ENCODE measurements around the gene CASP10. TPM values are rescaled to one million over a fixed set of nuclear protein-coding genes. Genes with fewer than 3 reads are reported as not detected.
"Not testable (repeated sequence)": the region's sequence is repeated elsewhere in the genome, so short reads cannot be mapped to it uniquely, and the experiment has no call there.

Gene CASP10
- 1 to 10 TPM; 3.5 to 6.8 TPM for total RNA-seq

- Histone ChIP-seq H3K4me1 (no peaks in the 10 kb centered on the region), H3K27me3 (no peaks in the 10 kb centered on the region), H3K9me3 (no peaks in the 10 kb centered on the region), H3K27ac (peak within 1 kb of the TSS; percentile 59 to 60), H3K36me3 (no peaks in the 10 kb centered on the region), H3K4me3 (peak within 1 kb of the TSS; percentile 38 to 52)
- TF ChIP-seq CTCF (IDR thresholded peaks at IDR 0.05) = peak; percentile 14 to 52
- DNase-seq (ENCODE audit: low spot score) = no peak
These were observed at the start of gene CASP10 for GRCh38 chr2:201182650-201183364. TSS of gene CASP10 (plus strand) at chr2:201183141. CDS start at chr2:201185778, 2,637 bp downstream.

GRCh38 chr2:201135386-201135785, 47.6 kb upstream of the CASP10 start:
- no peaks in the 10 kb centered on the region for H3K9me3 ChIP-seq
- H3K4me1 ChIP-seq = peaks cover 0 to 79% of the 10 kb centered on the region in 2 donors
- no peaks in the 10 kb centered on the region for H3K27me3 ChIP-seq
- H3K36me3 ChIP-seq = peaks cover 84% of the 10 kb centered on the region
- no peak overlapping the region for H3K4me3 ChIP-seq
- no peak for DNase-seq (ENCODE audit: low spot score)
- no peak for TF ChIP-seq CTCF (IDR thresholded peaks at IDR 0.05)
- peak overlapping the region; percentile 49 to 71 for H3K27ac ChIP-seq

- H3K27me3 ChIP-seq = no peaks in the 10 kb centered on the region
- TF ChIP-seq CTCF (IDR thresholded peaks at IDR 0.05) = no peak
- peaks cover 90% of the 10 kb centered on the region for H3K36me3 ChIP-seq
- peak overlapping the region; percentile 49 to 71 for H3K27ac ChIP-seq
- peaks cover 0 to 64% of the 10 kb centered on the region in 2 donors for H3K4me1 ChIP-seq
- H3K9me3 ChIP-seq = no peaks in the 10 kb centered on the region
- DNase-seq (ENCODE audit: low spot score) = no peak
- H3K4me3 ChIP-seq = no peak overlapping the region
These were observed 46.0 kb upstream of the CASP10 start for GRCh38 chr2:201136889-201137321.

- Histone ChIP-seq H3K27ac (peak overlapping the region; percentile 49 to 71), H3K4me3 (no peak overlapping the region), H3K36me3 (peaks cover 91% of the 10 kb centered on the region), H3K27me3 (no peaks in the 10 kb centered on the region), H3K4me1 (peaks cover 0 to 56% of the 10 kb centered on the region in 2 donors), H3K9me3 (no peaks in the 10 kb centered on the region)
- TF ChIP-seq CTCF (IDR thresholded peaks at IDR 0.05) = no peak
- DNase-seq (ENCODE audit: low spot score) = no peak
These were observed 45.2 kb upstream of the CASP10 start for GRCh38 chr2:201137505-201138400.

- Histone ChIP-seq H3K4me1 (peaks cover 0 to 48% of the 10 kb centered on the region in 2 donors), H3K4me3 (no peak overlapping the region), H3K27me3 (no peaks in the 10 kb centered on the region), H3K36me3 (peaks cover 92% of the 10 kb centered on the region), H3K9me3 (no peaks in the 10 kb centered on the region), H3K27ac (peak overlapping the region; percentile 20 to 29)
- TF ChIP-seq CTCF (IDR thresholded peaks at IDR 0.05) = no peak
- DNase-seq (ENCODE audit: low spot score) = no peak
These were observed 44.5 kb upstream of the CASP10 start for GRCh38 chr2:201138401-201138970.

- not testable (repeated sequence) for H3K4me3 ChIP-seq; H3K27me3 ChIP-seq; DNase-seq (ENCODE audit: low spot score); H3K9me3 ChIP-seq
- Histone ChIP-seq H3K36me3 (peaks cover 92% of the 10 kb centered on the region), H3K4me1 (peaks cover 0 to 41% of the 10 kb centered on the region in 2 donors), H3K27ac (peak overlapping the region; percentile 24 to 29)
These were observed 43.8 kb upstream of the CASP10 start for GRCh38 chr2:201138986-201139781.

Data from right atrium auricular region (tissue), 2 donors.